CD8-positive, alpha-beta memory T cell (primary cell): Measurements from ENCODE around the gene DNAJB14. TPM values are rescaled to one million over a fixed set of nuclear protein-coding genes. Genes with fewer than 3 reads are reported as not detected.

ENCODE experiments used
- CTCF ChIA-PET: fragments of 350-600 bp; sonication (Branson Sonifier 250); formaldehyde crosslinking; loops from one replicate; lab custom pipeline; 2021; ENCODE audit warnings: antibody characterized with exemption; lab: Charles Lee
- POLR2A ChIA-PET: fragments of 350-600 bp; sonication (Branson Sonifier 250); formaldehyde crosslinking; loops from one replicate; lab custom pipeline; 2021; ENCODE audit warnings: antibody characterized with exemption; lab: Charles Lee
- DNase-seq, 5 donors: peaks; one replicate each; pipeline versions ENCODE4 v3.0.0 to v3.0.0-alpha.2; 2020 to 2022; ENCODE audit warnings: mixed read lengths in 1 of 5
- H3K27ac ChIP-seq: one replicate; pipeline ENCODE4 v1.7.0; 2013; ENCODE audit warnings: low read depth, mild to moderate bottlenecking, low read length, moderate library complexity
- H3K27me3 ChIP-seq: 2 replicates; pipeline ENCODE4 v1.7.0; 2013; ENCODE audit warnings: low read length, mild to moderate bottlenecking; ENCODE audit not compliant: insufficient read depth, poor library complexity, severe bottlenecking
- H3K36me3 ChIP-seq: 2 replicates; pipeline ENCODE4 v1.7.0; 2013; ENCODE audit warnings: mild to moderate bottlenecking, low read length, moderate library complexity; ENCODE audit not compliant: insufficient read depth
- H3K4me1 ChIP-seq: 2 replicates; pipeline ENCODE4 v1.7.0; 2013; ENCODE audit warnings: mild to moderate bottlenecking, low read length, moderate library complexity; ENCODE audit not compliant: insufficient read depth
- H3K4me3 ChIP-seq: 2 replicates; pipeline ENCODE4 v1.7.0; 2013; ENCODE audit warnings: mild to moderate bottlenecking, low read length
- H3K9me3 ChIP-seq: 2 replicates; pipeline ENCODE4 v1.7.0; 2013; ENCODE audit warnings: mild to moderate bottlenecking, low read length
- H3K27ac Mint-ChIP-seq, 8 donors: one replicate each; pipeline ENCODE4 v1.8.0; 2020 to 2021; ENCODE audit warnings: mixed read lengths in 8 of 8, mild to moderate bottlenecking in 6 of 8, inconsistent platforms in 3 of 8, moderate library complexity in 3 of 8
- H3K27me3 Mint-ChIP-seq, 2 donors: one replicate each; pipeline ENCODE4 v1.8.0; 2020 to 2021; ENCODE audit warnings: mixed read lengths in 2 of 2, mild to moderate bottlenecking in 1 of 2, moderate library complexity in 1 of 2
- H3K36me3 Mint-ChIP-seq, 3 donors: one replicate each; pipeline ENCODE4 v1.8.0; 2020 to 2021; ENCODE audit warnings: mixed read lengths in 3 of 3, inconsistent platforms in 1 of 3, mild to moderate bottlenecking in 1 of 3
- H3K4me1 Mint-ChIP-seq, 3 donors: one replicate each; pipeline ENCODE4 v1.8.0; 2020 to 2021; ENCODE audit warnings: mixed read lengths in 3 of 3, inconsistent platforms in 1 of 3, mild to moderate bottlenecking in 1 of 3
- H3K4me3 Mint-ChIP-seq, 7 donors: one replicate each; pipeline ENCODE4 v1.8.0; 2020 to 2021; ENCODE audit warnings: mixed read lengths in 7 of 7, mild to moderate bottlenecking in 6 of 7, moderate library complexity in 4 of 7, inconsistent platforms in 2 of 7
- H3K9me3 Mint-ChIP-seq, 5 donors: one replicate each; pipeline ENCODE4 v1.8.0; 2020 to 2022; ENCODE audit warnings: mixed read lengths in 5 of 5, mild to moderate bottlenecking in 3 of 5, moderate library complexity in 2 of 5, inconsistent platforms in 1 of 5
- polyA plus RNA-seq: library from polyadenylated mRNA; unstranded; fragments of 300-500 nt; fragmentation: Illumina TruSeq; gene quantifications from one replicate; pipeline ENCODE4 v1.2.3, GENCODE V29; 2021
- total RNA-seq, 2 experiments: library from RNA; stranded (reverse); gene quantifications; one replicate each; pipeline ENCODE4 v1.2.3, GENCODE V29; 2021

Gene DNAJB14
- total and polyA plus RNA-seq, 3 experiments from 2014 or later, result 43.8 to 63.3 (median 46.5) TPM

GRCh38 chr4:99861120-99861905 is 85.1 kb downstream of the DNAJB14 start:
- Histone ChIP-seq H3K4me3 (no peak overlapping the region), H3K27me3 (no peaks in the 10 kb centered on the region), H3K9me3 (no peaks in the 10 kb centered on the region), H3K27ac (no peak overlapping the region), H3K36me3 (peaks cover 5% of the 10 kb centered on the region), H3K4me1 (peaks cover 4% of the 10 kb centered on the region)
- H3K36me3 Mint-ChIP-seq, result peaks cover 6 to 52% (median 8%) of the 10 kb centered on the region in 3 donors
- peaks cover 5 to 8% (median 6%) of the 10 kb centered on the region in 3 donors for H3K4me1 Mint-ChIP-seq
- no peak overlapping the region for H3K4me3 Mint-ChIP-seq
- DNase-seq, result no peak
- H3K27ac Mint-ChIP-seq, result peak overlapping the region in 1 of 8 donors; percentile 29
- ChIA-PET CTCF (no interaction called here), POLR2A (no interaction called here)
- H3K9me3 Mint-ChIP-seq, result no peaks in the 10 kb centered on the region
- no peaks in the 10 kb centered on the region for H3K27me3 Mint-ChIP-seq

GRCh38 chr4:99860521-99860920 is 85.9 kb downstream of the DNAJB14 start:
- no peaks in the 10 kb centered on the region for H3K9me3 Mint-ChIP-seq
- no peak for DNase-seq
- no peaks in the 10 kb centered on the region for H3K9me3 ChIP-seq
- peaks cover 11 to 16% (median 14%) of the 10 kb centered on the region in 3 donors for H3K4me1 Mint-ChIP-seq
- POLR2A ChIA-PET, result no interaction called here
- H3K4me1 ChIP-seq, result peaks cover 8% of the 10 kb centered on the region
- peaks cover 3 to 46% (median 5%) of the 10 kb centered on the region in 3 donors for H3K36me3 Mint-ChIP-seq
- H3K27ac ChIP-seq, result no peak overlapping the region
- H3K4me3 Mint-ChIP-seq, result no peak overlapping the region
- H3K27me3 ChIP-seq, result no peaks in the 10 kb centered on the region
- no peaks in the 10 kb centered on the region for H3K27me3 Mint-ChIP-seq
- H3K4me3 ChIP-seq, result no peak overlapping the region
- H3K36me3 ChIP-seq, result peaks cover 5% of the 10 kb centered on the region
- CTCF ChIA-PET, result no interaction called here
- no peak overlapping the region for H3K27ac Mint-ChIP-seq

- H3K27ac Mint-ChIP-seq, result peak overlapping the region in 1 of 8 donors; percentile 73
- no peaks in the 10 kb centered on the region for H3K27me3 Mint-ChIP-seq
- CTCF ChIA-PET, result no interaction called here
- POLR2A ChIA-PET, result no interaction called here
- no peak overlapping the region for H3K27ac ChIP-seq
- no peaks in the 10 kb centered on the region for H3K27me3 ChIP-seq
- H3K4me3 Mint-ChIP-seq, result no peak overlapping the region
- peaks cover 0 to 2% (median 0%) of the 10 kb centered on the region in 5 donors for H3K9me3 Mint-ChIP-seq
- H3K4me1 Mint-ChIP-seq, result peaks cover 14 to 23% (median 20%) of the 10 kb centered on the region in 3 donors
- H3K36me3 Mint-ChIP-seq, result peaks cover 5 to 40% (median 8%) of the 10 kb centered on the region in 3 donors
- no peak for DNase-seq
- H3K36me3 ChIP-seq, result peaks cover 5% of the 10 kb centered on the region
- H3K9me3 ChIP-seq, result no peaks in the 10 kb centered on the region
- no peak overlapping the region for H3K4me3 ChIP-seq
- H3K4me1 ChIP-seq, result peaks cover 8% of the 10 kb centered on the region
Measured at GRCh38 chr4:99859618-99860017, 86.8 kb downstream of the DNAJB14 start.

GRCh38 chr4:99857307-99857706 is 89.1 kb downstream of the DNAJB14 start:
- peak overlapping the region in 1 of 7 donors; percentile 5 for H3K4me3 Mint-ChIP-seq
- H3K36me3 Mint-ChIP-seq, result peaks cover 10 to 40% (median 11%) of the 10 kb centered on the region in 3 donors
- peaks cover 5% of the 10 kb centered on the region for H3K36me3 ChIP-seq
- POLR2A ChIA-PET, result no interaction called here
- H3K27ac ChIP-seq, result no peak overlapping the region
- no peak for DNase-seq
- peaks cover 0 to 4% (median 0%) of the 10 kb centered on the region in 5 donors for H3K9me3 Mint-ChIP-seq
- peaks cover 8% of the 10 kb centered on the region for H3K4me1 ChIP-seq
- no peaks in the 10 kb centered on the region for H3K27me3 ChIP-seq
- no peak overlapping the region for H3K4me3 ChIP-seq
- CTCF ChIA-PET, result no interaction called here
- no peaks in the 10 kb centered on the region for H3K9me3 ChIP-seq
- H3K4me1 Mint-ChIP-seq, result peaks cover 14 to 28% (median 24%) of the 10 kb centered on the region in 3 donors
- H3K27me3 Mint-ChIP-seq, result no peaks in the 10 kb centered on the region
- peak overlapping the region in 1 of 8 donors; percentile 42 for H3K27ac Mint-ChIP-seq

- Histone ChIP-seq H3K4me3 (no peak overlapping the region), H3K27me3 (no peaks in the 10 kb centered on the region), H3K27ac (no peak overlapping the region), H3K36me3 (peaks cover 2% of the 10 kb centered on the region), H3K9me3 (no peaks in the 10 kb centered on the region), H3K4me1 (peaks cover 8% of the 10 kb centered on the region)
- Mint-ChIP-seq H3K36me3 (peaks cover 10 to 33% (median 11%) of the 10 kb centered on the region in 3 donors), H3K9me3 (peaks cover 0 to 4% (median 0%) of the 10 kb centered on the region in 5 donors), H3K4me1 (peaks cover 21 to 39% (median 33%) of the 10 kb centered on the region in 3 donors), H3K4me3 (peak overlapping the region in 6 of 7 donors; percentile 1 to 36 (median 8)), H3K27me3 (no peaks in the 10 kb centered on the region), H3K27ac (peak overlapping the region in 6 of 8 donors; percentile 62 to 98 (median 82))
- POLR2A ChIA-PET, result no interaction called here
- DNase-seq, result no peak
- CTCF ChIA-PET, result no interaction called here
Measured at GRCh38 chr4:99856166-99856565, 90.3 kb downstream of the DNAJB14 start.

GRCh38 chr4:99855678-99856077 is 90.7 kb downstream of the DNAJB14 start:
- Histone ChIP-seq H3K4me1 (peaks cover 8% of the 10 kb centered on the region), H3K36me3 (no peaks in the 10 kb centered on the region)

GRCh38 chr4:99853999-99854398 is 92.4 kb downstream of the DNAJB14 start:
- no peaks in the 10 kb centered on the region for H3K36me3 ChIP-seq
- ChIA-PET CTCF (no interaction called here), POLR2A (no interaction called here)
- Mint-ChIP-seq H3K4me1 (peaks cover 26 to 45% (median 38%) of the 10 kb centered on the region in 3 donors), H3K27me3 (no peaks in the 10 kb centered on the region), H3K36me3 (peaks cover 5 to 23% (median 11%) of the 10 kb centered on the region in 3 donors), H3K4me3 (no peak overlapping the region), H3K9me3 (peaks cover 0 to 4% (median 0%) of the 10 kb centered on the region in 5 donors), H3K27ac (peak overlapping the region in 1 of 8 donors; percentile 67)
- no peaks in the 10 kb centered on the region for H3K9me3 ChIP-seq
- no peak overlapping the region for H3K27ac ChIP-seq
- H3K4me3 ChIP-seq, result no peak overlapping the region
- peaks cover 8% of the 10 kb centered on the region for H3K4me1 ChIP-seq
- DNase-seq, result no peak
- no peaks in the 10 kb centered on the region for H3K27me3 ChIP-seq

More at GRCh38 chr4:99855678-99856077, 90.7 kb downstream of the DNAJB14 start:
- CTCF ChIA-PET, result no interaction called here
- Mint-ChIP-seq H3K27ac (peak overlapping the region in 6 of 8 donors; percentile 11 to 91 (median 55)), H3K4me3 (peak overlapping the region in 5 of 7 donors; percentile 40 to 78 (median 54)), H3K9me3 (peaks cover 0 to 4% (median 0%) of the 10 kb centered on the region in 5 donors), H3K27me3 (no peaks in the 10 kb centered on the region), H3K4me1 (peaks cover 26 to 44% (median 38%) of the 10 kb centered on the region in 3 donors), H3K36me3 (peaks cover 10 to 31% (median 11%) of the 10 kb centered on the region in 3 donors)
- Histone ChIP-seq H3K4me3 (no peak overlapping the region), H3K27me3 (no peaks in the 10 kb centered on the region), H3K27ac (no peak overlapping the region), H3K9me3 (no peaks in the 10 kb centered on the region)
- POLR2A ChIA-PET, result no interaction called here
- peak in 1 of 5 donors; percentile 1 for DNase-seq

- ChIA-PET POLR2A (no interaction called here), CTCF (no interaction called here)
- Histone ChIP-seq H3K4me3 (no peak overlapping the region), H3K36me3 (no peaks in the 10 kb centered on the region), H3K27me3 (no peaks in the 10 kb centered on the region), H3K9me3 (no peaks in the 10 kb centered on the region), H3K4me1 (peaks cover 8% of the 10 kb centered on the region), H3K27ac (no peak overlapping the region)
- H3K27me3 Mint-ChIP-seq, result no peaks in the 10 kb centered on the region
- no peak for DNase-seq
- peaks cover 0 to 4% (median 0%) of the 10 kb centered on the region in 5 donors for H3K9me3 Mint-ChIP-seq
- peaks cover 5 to 22% (median 10%) of the 10 kb centered on the region in 3 donors for H3K36me3 Mint-ChIP-seq
- no peak overlapping the region for H3K4me3 Mint-ChIP-seq
- peak overlapping the region in 1 of 8 donors; percentile 8 for H3K27ac Mint-ChIP-seq
- H3K4me1 Mint-ChIP-seq, result peaks cover 26 to 53% (median 41%) of the 10 kb centered on the region in 3 donors
Measured at GRCh38 chr4:99853190-99853589, 93.2 kb downstream of the DNAJB14 start.
